Mammary epithelial cell (primary cell): ENCODE measurements around the gene C5AR1.

Experiments
- CTCF ChIP-seq, 2 donors: IDR thresholded peaks in 1 of 2; conservative IDR thresholded peaks in 1 of 2; 2 replicates each; pipeline ENCODE4 v1.5.1; 2011 to 2012; ENCODE audit warnings: inconsistent platforms in 2 of 2, low read length in 2 of 2, mild to moderate bottlenecking in 2 of 2, control low read depth in 1 of 2, low read depth in 1 of 2; ENCODE audit not compliant: insufficient read depth in 1 of 2; ENCODE audit errors: extremely low read depth in 1 of 2
- EZH2 ChIP-seq: IDR thresholded peaks from 2 replicates; pipeline ENCODE4 v1.6.1; 2012; ENCODE audit warnings: low read length, inconsistent platforms, borderline replicate concordance

GRCh38 chr19:47319923-47320871, 10.5 kb downstream of the C5AR1 start:
- TF ChIP-seq CTCF (conservative IDR thresholded peaks at IDR 0.05 in 1 of 2, IDR thresholded peaks at IDR 0.05 in 1 of 2; ENCODE audit: extremely low read depth in 1 of 2, insufficient read depth in 1 of 2, low read depth in 1 of 2, low read length in 2 of 2) (no peak), EZH2 (no peak)
